Heart right ventricle (tissue), 16 donors: ENCODE measurements around the gene MATCAP1. TPM values are rescaled to one million over a fixed set of nuclear protein-coding genes. Genes with fewer than 3 reads are reported as not detected.

ENCODE experiments used
- ATAC-seq, 8 donors: fragments of 200-7000 bp; cut with Tn5 transposase; one replicate each; pipeline ENCODE4 v1.9.1; 2020; ENCODE audit warnings: mild to moderate bottlenecking in 8 of 8, moderate library complexity in 8 of 8, moderate number of reproducible peaks in 1 of 8
- DNase-seq, 2 donors: peaks; one replicate each; pipeline ENCODE4 v3.0.0-alpha.2; 2020
- H3K27ac ChIP-seq, 10 donors: fragments of 200-600 bp; sonication (generic) in 2 of 10; one replicate each; pipeline versions ENCODE4 v1.5.0 to v1.8.0; 2020 to 2022; ENCODE audit warnings: mild to moderate bottlenecking in 3 of 10
- H3K27me3 ChIP-seq, 7 donors: fragments of 200-600 bp; one replicate each; pipeline ENCODE4 v1.8.0; 2021 to 2022; ENCODE audit warnings: mild to moderate bottlenecking in 2 of 7
- H3K36me3 ChIP-seq, 9 donors: fragments of 200-600 bp; sonication (generic) in 1 of 9; one replicate each; pipeline versions ENCODE4 v1.5.0 to v1.8.0; 2020 to 2022; ENCODE audit warnings: mild to moderate bottlenecking in 2 of 9
- H3K4me1 ChIP-seq, 9 donors: fragments of 200-600 bp; sonication (generic) in 1 of 9; one replicate each; pipeline versions ENCODE4 v1.5.0 to v1.8.0; 2020 to 2022; ENCODE audit warnings: mild to moderate bottlenecking in 4 of 9
- H3K4me3 ChIP-seq, 10 donors: fragments of 200-600 bp; sonication (generic) in 2 of 10; one replicate each; pipeline versions ENCODE4 v1.5.0 to v1.8.0; 2020 to 2022; ENCODE audit warnings: mild to moderate bottlenecking in 7 of 10, moderate library complexity in 2 of 10
- H3K9me3 ChIP-seq, 11 donors: fragments of 200-600 bp in 10 of 11; sonication (generic) in 2 of 11; one replicate each; pipeline versions ENCODE4 v1.5.0 to v1.8.0; 2013 to 2022; ENCODE audit warnings: mild to moderate bottlenecking in 2 of 11, control low read depth in 1 of 11, moderate library complexity in 1 of 11
- CTCF ChIP-seq, 9 donors: fragments of 200-600 bp; sonication (generic) in 2 of 9; IDR thresholded peaks; one replicate each; pipeline versions ENCODE4 v1.5.0 to v1.8.0; 2021 to 2022; ENCODE audit warnings: antibody characterized with exemption in 9 of 9, mild to moderate bottlenecking in 5 of 9, moderate library complexity in 1 of 9
- intact Hi-C, 10 donors: fragments of 100-400 bp; cut with DNase I; formaldehyde crosslinking; loops; one replicate each; pipeline versions ENCODE4 v1.11.1 to v1.14.2; 2022
- microRNA-seq, 2 donors: library from miRNA; unstranded; fragments of <30 nt; microRNA quantifications; one replicate each; pipeline ENCODE4 v1.2.0, GENCODE V29; 2021
- polyA plus RNA-seq, 2 donors: library from polyadenylated mRNA; stranded (reverse); fragments of 200-250 nt; gene quantifications; one replicate each; pipeline ENCODE4 v1.2.3, GENCODE V29; 2013
- total RNA-seq, 10 donors: library from RNA; stranded (reverse); fragmentation: NEBNext Ultra II Directional in 3 of 10; extraction: Animal tissue kit (Norgen Biotek cat#: 25700) in 3 of 10; gene quantifications; one replicate each; pipeline versions ENCODE4 v1.2.1 to v1.2.4, GENCODE V29; 2021 to 2023
- donor health status: Arrhythmogenic right ventricular cardiomyopathy.
- donor health status: ischemic (EF 13 %, LVEDD 7.1; RV severe dilation, severe dysfunction).
- donor health status: healthy with polysubstance abuse.
- donor health status: DM: no; HTN: yes; CAD: no.
- donor health status: DM: no; HTN: no; CAD: no.
- donor health status: ischemic (EF 25% LVEDD 6.9; RV normal size, moderate dysfunction).
- donor health status: ischemic (EF 25% LVEDD 5.7; RV mildly dilated, moderate dysfunction).
- donor health status: healthy.
- donor health status: DM: yes; HTN: yes; CAD: no.
- donor health status: Ischemic cardiomyopathy.
- donor health status: ischemic (EF 35%, LVEDD 5.7; RV mildly dilated, moderate dysfunction).
- donor health status: nonischemic (EF 11% LVEDD 7.7; RV severe dilation, severe dysfunction).
- donor health status: DM: yes; HTN: yes; CAD: no.
- donor health status: PGD.
- donor health status: ischemic (EF 29% LVEDD 5.4; RV normal size, mild dysfunction).
- donor health status: nonischemic (EF 23%, LVEDD 6.1; RV moderate dilation, normal function).

The MATCAP1 gene
- total and polyA plus RNA-seq, 12 donors: 8.0 to 30.9 (median 13.1) TPM

GRCh38 chr16:67128417-67128816 lies 55.3 kb downstream of the MATCAP1 start:
- Histone ChIP-seq H3K36me3 (peaks cover 0 to 94% (median 17%) of the 10 kb centered on the region in 9 donors), H3K4me3 (no peak overlapping the region), H3K9me3 (no peaks in the 10 kb centered on the region), H3K27me3 (no peaks in the 10 kb centered on the region), H3K4me1 (peaks cover 0 to 16% (median 0%) of the 10 kb centered on the region in 9 donors), H3K27ac (no peak overlapping the region)
- no peak for TF ChIP-seq CTCF (IDR thresholded peaks at IDR 0.05)
- DNase-seq (no peak), ATAC-seq (no peak)
- intact Hi-C loops: no loop called here

Small RNAs within 50 kb of the gene (microRNA-seq; reads per million reads assigned to microRNA genes)
- gene MIR328: 122 to 149 reads per million in 2 donors

Other genes with a start within 250 kb of the MATCAP1 start
- 100 to 1,000 TPM; 103 to 196 (median 111) TPM for gene CIAO2B, start 249.6 kb downstream of the MATCAP1 start, total RNA-seq
- gene CIAO2B, start 249.6 kb downstream of the MATCAP1 start, polyA plus RNA-seq: 100 to 1,000 TPM; 189 to 743 TPM
- 100 to 1,000 TPM in 3 of 10 donors, 10 to 100 TPM in 7; 56.1 to 194 (median 81.5) TPM for gene CES2, start 248.4 kb downstream of the MATCAP1 start, total RNA-seq
- 100 to 1,000 TPM in 1 of 2 donors, 10 to 100 TPM in 1; 25.1 to 145 TPM for gene CES2, start 248.4 kb downstream of the MATCAP1 start, polyA plus RNA-seq
- 1 to 10 TPM in 6 of 10 donors, under 1 TPM in 4; 0.45 to 2.4 (median 1.1) TPM for gene CES3, start 222.7 kb downstream of the MATCAP1 start, total RNA-seq
- gene CES3, start 222.7 kb downstream of the MATCAP1 start, polyA plus RNA-seq: 1 to 10 TPM in 1 of 2 donors, under 1 TPM in 1; 0.07 to 2.8 TPM
- 10 to 100 TPM in 1 of 10 donors, 1 to 10 TPM in 9; 3.8 to 10.4 (median 6.0) TPM for gene CES4A, start 195.4 kb downstream of the MATCAP1 start, total RNA-seq
- gene CES4A, start 195.4 kb downstream of the MATCAP1 start, polyA plus RNA-seq: 10 to 100 TPM; 12.3 to 20.6 TPM
- gene CBFB, start 154.8 kb downstream of the MATCAP1 start, total RNA-seq: 10 to 100 TPM; 22.2 to 36.4 (median 29.8) TPM
- gene CBFB, start 154.8 kb downstream of the MATCAP1 start, polyA plus RNA-seq: 10 to 100 TPM; 17.6 to 22.9 TPM
- gene PHAF1, start 74.0 kb downstream of the MATCAP1 start, total RNA-seq: 10 to 100 TPM in 8 of 10 donors, 1 to 10 TPM in 2; 8.9 to 12.7 (median 11.7) TPM
- gene PHAF1, start 74.0 kb downstream of the MATCAP1 start, polyA plus RNA-seq: 1 to 10 TPM; 7.1 to 7.2 TPM
- gene B3GNT9, start 33.0 kb downstream of the MATCAP1 start, total RNA-seq: 10 to 100 TPM in 4 of 10 donors, 1 to 10 TPM in 6; 7.4 to 17.6 (median 9.6) TPM
- gene B3GNT9, start 33.0 kb downstream of the MATCAP1 start, polyA plus RNA-seq: 10 to 100 TPM in 1 of 2 donors, 1 to 10 TPM in 1; 5.4 to 19.1 TPM
- 10 to 100 TPM in 1 of 10 donors, 1 to 10 TPM in 9; 4.8 to 12.4 (median 5.7) TPM for gene TRADD, start 24.1 kb downstream of the MATCAP1 start, total RNA-seq
- gene TRADD, start 24.1 kb downstream of the MATCAP1 start, polyA plus RNA-seq: 10 to 100 TPM in 1 of 2 donors, 1 to 10 TPM in 1; 9.7 to 17.9 TPM
- gene FBXL8, start 24.0 kb downstream of the MATCAP1 start, total RNA-seq: 10 to 100 TPM in 1 of 10 donors, 1 to 10 TPM in 9; 3.9 to 10.5 (median 5.0) TPM
- 10 to 100 TPM in 1 of 2 donors, 1 to 10 TPM in 1; 8.6 to 17.3 TPM for gene FBXL8, start 24.0 kb downstream of the MATCAP1 start, polyA plus RNA-seq
- gene HSF4, start 19.2 kb downstream of the MATCAP1 start, total RNA-seq: 10 to 100 TPM; 32.9 to 71.3 (median 38.6) TPM
- 100 to 1,000 TPM in 1 of 2 donors, 1 to 10 TPM in 1; 9.1 to 199 TPM for gene HSF4, start 19.2 kb downstream of the MATCAP1 start, polyA plus RNA-seq
- gene NOL3, start 13.4 kb downstream of the MATCAP1 start, total RNA-seq: 10 to 100 TPM; 71.8 to 92.2 (median 79.9) TPM
- 100 to 1,000 TPM; 115 to 132 TPM for gene NOL3, start 13.4 kb downstream of the MATCAP1 start, polyA plus RNA-seq
- 1 to 10 TPM; 1.8 to 4.8 (median 3.0) TPM for gene EXOC3L1, start 6.2 kb upstream of the MATCAP1 start, total RNA-seq
- 1 to 10 TPM; 7.7 to 8.8 TPM for gene EXOC3L1, start 6.2 kb upstream of the MATCAP1 start, polyA plus RNA-seq
- 10 to 100 TPM; 21.9 to 45.6 (median 28.6) TPM for gene E2F4, start 8.2 kb upstream of the MATCAP1 start, total RNA-seq
- gene E2F4, start 8.2 kb upstream of the MATCAP1 start, polyA plus RNA-seq: 10 to 100 TPM; 33.4 to 38.4 TPM
- 1 to 10 TPM in 1 of 10 donors, under 1 TPM in 9; 0.19 to 1.1 (median 0.42) TPM for gene ELMO3, start 15.2 kb upstream of the MATCAP1 start, total RNA-seq
- 1 to 10 TPM; 1.3 to 1.9 TPM for gene ELMO3, start 15.2 kb upstream of the MATCAP1 start, polyA plus RNA-seq
- gene TMEM208, start 43.2 kb upstream of the MATCAP1 start, total RNA-seq: 10 to 100 TPM in 6 of 10 donors, 1 to 10 TPM in 4; 7.6 to 22.1 (median 11.7) TPM
- 10 to 100 TPM; 74.7 to 92.0 TPM for gene TMEM208, start 43.2 kb upstream of the MATCAP1 start, polyA plus RNA-seq
- 10 to 100 TPM; 11.6 to 26.2 (median 19.1) TPM for gene FHOD1, start 63.5 kb upstream of the MATCAP1 start, total RNA-seq
- 10 to 100 TPM; 16.6 to 71.1 TPM for gene FHOD1, start 63.5 kb upstream of the MATCAP1 start, polyA plus RNA-seq
- 1 to 10 TPM in 6 of 10 donors, under 1 TPM in 4; 0.71 to 2.4 (median 1.0) TPM for gene SLC9A5, start 65.0 kb upstream of the MATCAP1 start, total RNA-seq
- 1 to 10 TPM in 1 of 2 donors, under 1 TPM in 1; 0.26 to 1.5 TPM for gene SLC9A5, start 65.0 kb upstream of the MATCAP1 start, polyA plus RNA-seq
- 1 to 10 TPM in 4 of 10 donors, under 1 TPM in 6; 0.25 to 2.5 (median 0.61) TPM for gene PLEKHG4, start 95.6 kb upstream of the MATCAP1 start, total RNA-seq
- 1 to 10 TPM; 1.3 to 2.9 TPM for gene PLEKHG4, start 95.6 kb upstream of the MATCAP1 start, polyA plus RNA-seq
- not detected for gene KCTD19, start 142.8 kb upstream of the MATCAP1 start, total RNA-seq
- under 1 TPM; 0.01 to 0.22 TPM for gene KCTD19, start 142.8 kb upstream of the MATCAP1 start, polyA plus RNA-seq
- gene LRRC36, start 142.9 kb upstream of the MATCAP1 start, total RNA-seq: under 1 TPM in 1 of 10 donors, not detected in 9; 0.26 TPM
- gene LRRC36, start 142.9 kb upstream of the MATCAP1 start, polyA plus RNA-seq: under 1 TPM; 0.42 to 0.88 TPM
- 10 to 100 TPM in 1 of 10 donors, 1 to 10 TPM in 9; 6.4 to 15.9 (median 9.0) TPM for gene TPPP3, start 209.5 kb upstream of the MATCAP1 start, total RNA-seq
- gene TPPP3, start 209.5 kb upstream of the MATCAP1 start, polyA plus RNA-seq: 10 to 100 TPM; 21.1 to 26.1 TPM
- gene ZDHHC1, start 232.5 kb upstream of the MATCAP1 start, total RNA-seq: 1 to 10 TPM; 3.2 to 6.3 (median 4.2) TPM
- 1 to 10 TPM; 3.6 to 4.4 TPM for gene ZDHHC1, start 232.5 kb upstream of the MATCAP1 start, polyA plus RNA-seq
- gene HSD11B2, start 247.2 kb upstream of the MATCAP1 start, total RNA-seq: 1 to 10 TPM in 1 of 10 donors, under 1 TPM in 8, not detected in 1; 0.16 to 1.4 (median 0.57) TPM
- under 1 TPM; 0.41 to 0.51 TPM for gene HSD11B2, start 247.2 kb upstream of the MATCAP1 start, polyA plus RNA-seq